Measurements from ENCODE around the gene SRRM4.
"Not testable (repeated sequence)": the region's sequence is repeated elsewhere in the genome, so short reads cannot be mapped to it uniquely, and the experiment has no call there.

SRRM4 gene

GRCh38 chr12:119008691-119009221 lies 27.4 kb downstream of the SRRM4 start:
- no peak for DNase-seq (ENCODE audit: low spot score)

DNA sequence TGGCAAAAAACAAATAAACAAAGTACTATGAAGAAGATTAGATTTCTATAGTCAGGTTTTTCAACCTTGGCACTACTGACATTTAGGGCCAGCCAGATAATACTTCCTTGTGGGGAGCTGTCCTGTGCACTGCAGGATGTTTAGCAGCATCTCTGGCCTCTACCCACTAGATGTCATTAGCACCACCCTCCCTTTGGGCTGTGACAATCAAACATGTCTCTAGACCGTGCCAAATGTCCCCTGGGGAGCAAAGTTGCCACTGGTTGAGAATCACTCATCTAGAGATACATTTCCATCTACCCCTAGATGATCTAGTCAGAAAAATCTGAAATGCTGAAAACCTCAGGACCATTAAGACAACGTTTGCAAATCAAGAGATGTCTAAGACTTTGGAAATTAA lies 29.9 kb downstream of the SRRM4 start:
- no peak for DNase-seq (ENCODE audit: low spot score)

DNA sequence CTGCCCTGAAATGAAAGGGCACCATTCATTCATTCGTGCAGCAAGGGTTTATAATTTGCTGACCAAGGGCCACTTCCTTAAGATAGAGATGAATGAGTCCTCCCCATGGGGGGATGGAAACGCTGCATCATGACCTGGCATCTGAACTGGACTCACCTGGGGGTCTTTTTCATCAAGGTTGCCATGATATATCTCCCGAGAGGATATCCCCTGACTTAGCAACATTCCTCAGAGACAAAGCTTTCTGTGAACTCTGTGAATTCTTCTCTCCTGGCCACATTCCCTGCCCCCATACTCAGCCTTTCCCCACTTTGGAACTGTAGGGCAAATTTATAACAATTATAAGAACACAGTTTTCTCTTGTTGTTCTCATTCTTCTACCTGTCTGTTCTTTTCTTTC lies 30.8 kb downstream of the SRRM4 start:
- DNase-seq (ENCODE audit: low spot score): no peak

GRCh38 chr12:119013023-119013422 lies 31.7 kb downstream of the SRRM4 start:
- DNase-seq (ENCODE audit: low spot score): no peak

DNA sequence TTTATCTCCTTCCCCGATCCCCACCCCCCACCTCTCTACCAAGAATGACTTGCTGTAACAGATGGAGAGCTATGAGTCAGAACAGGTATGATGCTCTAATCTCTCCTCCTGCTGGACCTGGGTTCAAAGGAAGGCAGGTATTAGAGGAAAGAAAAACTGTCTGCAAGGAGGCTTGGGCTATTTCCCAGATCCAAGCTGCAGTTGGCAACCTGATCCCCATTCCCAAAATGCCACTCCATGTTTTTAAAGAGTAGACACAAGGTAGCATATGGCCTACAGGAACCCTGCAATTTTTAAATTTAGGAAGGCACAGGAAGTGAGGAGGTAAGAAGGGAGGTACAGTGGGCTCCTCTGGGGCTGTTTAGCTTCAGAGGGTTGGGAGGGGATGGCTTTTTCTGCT lies 33.0 kb downstream of the SRRM4 start:
- DNase-seq (ENCODE audit: low spot score): no peak

DNA sequence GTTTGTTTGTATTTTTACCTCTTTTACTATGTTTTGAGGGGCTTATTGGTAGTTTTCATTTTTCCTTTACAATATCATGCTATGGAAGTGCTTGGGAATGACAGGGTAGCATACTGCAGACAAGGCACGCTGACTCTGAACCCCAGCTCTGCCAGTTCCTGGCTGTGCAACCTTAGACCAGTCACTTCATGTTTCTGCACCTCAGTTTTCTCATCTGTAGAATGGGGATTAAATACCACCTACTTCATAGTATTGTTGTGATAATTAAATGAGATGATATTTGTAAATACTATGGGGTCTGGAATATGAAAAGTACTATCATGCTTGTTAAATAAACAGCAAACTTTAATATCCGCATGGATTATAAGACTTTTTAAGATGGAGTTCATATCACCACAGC lies 35.4 kb downstream of the SRRM4 start:
- no peak for DNase-seq (ENCODE audit: low spot score)

GRCh38 chr12:119019166-119019565 lies 37.8 kb downstream of the SRRM4 start:
- no peak for DNase-seq (ENCODE audit: low spot score)

- DNase-seq (ENCODE audit: low spot score): no peak
These were observed 39.3 kb downstream of the SRRM4 start for GRCh38 chr12:119020406-119021360.

- DNase-seq (ENCODE audit: low spot score): no peak
These were observed 43.0 kb downstream of the SRRM4 start for GRCh38 chr12:119024356-119024755.

DNA sequence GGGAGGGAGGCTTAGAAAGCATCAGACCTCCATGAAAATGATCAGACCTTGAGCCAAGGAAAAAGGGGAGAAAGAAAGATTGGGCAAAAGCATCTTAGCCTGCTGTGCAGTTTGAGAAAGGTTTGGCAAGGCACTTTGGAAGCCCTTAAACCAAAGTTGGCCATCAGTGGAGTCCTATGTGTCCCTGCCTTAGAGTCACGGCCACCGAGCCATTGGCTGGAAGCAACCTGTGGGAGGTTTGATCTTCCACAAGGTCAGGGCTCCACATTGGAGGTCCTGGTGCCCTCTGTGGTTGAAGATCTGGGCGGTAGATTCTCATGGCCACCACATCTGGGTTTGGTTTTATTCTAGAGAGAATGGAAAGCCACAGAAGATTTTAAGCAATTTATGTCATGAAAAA lies 44.4 kb downstream of the SRRM4 start:
- DNase-seq (ENCODE audit: low spot score): no peak

- not testable (repeated sequence) for DNase-seq (ENCODE audit: low spot score)
These were observed 52.0 kb downstream of the SRRM4 start for GRCh38 chr12:119033332-119033731.

DNA sequence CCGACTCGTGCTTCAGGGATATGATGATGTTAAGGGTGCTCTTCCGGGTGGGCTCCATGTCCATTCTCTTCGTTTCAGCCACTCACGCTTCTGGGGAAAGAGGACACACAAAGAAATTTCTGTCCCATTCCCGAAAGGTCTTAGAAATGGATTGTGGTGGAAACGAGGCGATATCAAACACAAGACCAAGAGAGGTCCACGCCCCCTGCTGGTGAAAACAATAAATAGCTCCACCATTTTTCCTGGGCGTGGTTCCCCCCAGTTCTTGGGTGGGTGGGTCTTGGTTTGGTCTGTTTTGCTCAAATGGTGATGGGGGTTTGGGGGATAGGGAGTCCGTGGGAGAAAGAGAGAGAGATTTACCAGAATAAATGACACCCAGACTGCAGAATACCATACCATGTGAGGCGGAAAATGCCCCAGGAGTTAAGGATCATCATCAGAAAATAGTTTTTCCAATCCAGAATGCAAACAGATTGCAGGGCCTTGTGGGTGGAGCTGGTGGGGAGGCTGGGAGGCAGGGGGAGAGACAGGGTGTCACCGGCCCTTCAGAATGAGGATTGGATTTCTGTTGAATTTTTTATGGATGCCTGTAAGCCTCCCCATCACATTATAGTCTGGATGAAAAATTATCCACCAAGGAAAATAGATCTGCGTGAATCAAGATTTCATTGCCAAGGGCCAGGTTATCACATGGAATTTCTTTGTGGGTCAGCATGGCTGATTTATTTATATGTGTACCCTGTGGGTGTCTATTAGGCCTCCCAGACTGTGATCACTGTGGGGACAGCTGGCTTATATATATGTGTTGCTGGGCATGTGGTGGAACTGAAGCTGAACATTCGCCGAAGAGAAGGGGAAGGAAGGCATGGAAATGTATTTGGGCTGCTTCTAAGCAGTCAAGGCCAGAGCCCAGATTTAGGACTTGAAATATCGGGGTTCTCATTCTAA lies 55.8 kb downstream of the SRRM4 start:
- DNase-seq (ENCODE audit: low spot score): no peak

GRCh38 chr12:119044094-119044493 lies 62.8 kb downstream of the SRRM4 start:
- no peak for DNase-seq (ENCODE audit: low spot score)

DNA sequence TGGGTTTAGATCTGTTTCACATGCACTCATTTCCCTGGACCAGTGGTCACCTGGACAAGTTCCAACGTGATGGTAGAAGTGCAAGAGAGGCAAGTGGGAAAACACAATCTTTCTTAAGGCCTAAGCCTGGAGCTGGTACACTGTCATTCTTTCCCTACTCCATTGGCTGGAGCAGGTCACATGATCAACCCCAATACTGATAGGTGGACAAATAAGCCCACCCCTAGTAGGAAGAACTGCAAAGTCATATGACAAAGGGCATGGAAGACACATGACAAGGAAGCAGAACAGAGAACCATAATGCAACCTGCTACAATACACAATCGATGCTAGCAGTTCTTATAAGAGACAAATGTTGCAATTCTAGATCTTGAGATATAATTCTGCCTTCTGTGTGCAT lies 66.3 kb downstream of the SRRM4 start:
- no peak for DNase-seq (ENCODE audit: low spot score)

DNA sequence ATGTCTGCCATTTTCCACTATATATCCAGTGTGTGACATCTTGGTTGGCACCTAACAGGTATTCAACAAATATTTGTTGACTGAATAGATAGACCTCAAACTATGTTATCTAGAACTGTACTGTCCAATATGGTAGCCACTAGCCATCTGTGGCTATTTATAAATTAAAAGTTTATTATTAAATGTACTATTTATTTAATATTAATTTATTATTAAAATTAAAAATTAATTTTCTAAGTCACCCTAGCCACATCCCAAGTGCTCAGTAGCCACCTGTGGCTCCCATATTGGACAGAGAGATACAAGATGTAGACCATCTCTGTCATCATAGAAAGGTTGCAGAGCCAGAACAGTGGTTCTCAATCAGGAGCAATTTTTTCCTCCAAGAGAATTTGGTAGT lies 69.3 kb downstream of the SRRM4 start:
- no peak for DNase-seq (ENCODE audit: low spot score)

- DNase-seq (ENCODE audit: low spot score): no peak
These were observed 70.1 kb downstream of the SRRM4 start for GRCh38 chr12:119051474-119051873.

DNA sequence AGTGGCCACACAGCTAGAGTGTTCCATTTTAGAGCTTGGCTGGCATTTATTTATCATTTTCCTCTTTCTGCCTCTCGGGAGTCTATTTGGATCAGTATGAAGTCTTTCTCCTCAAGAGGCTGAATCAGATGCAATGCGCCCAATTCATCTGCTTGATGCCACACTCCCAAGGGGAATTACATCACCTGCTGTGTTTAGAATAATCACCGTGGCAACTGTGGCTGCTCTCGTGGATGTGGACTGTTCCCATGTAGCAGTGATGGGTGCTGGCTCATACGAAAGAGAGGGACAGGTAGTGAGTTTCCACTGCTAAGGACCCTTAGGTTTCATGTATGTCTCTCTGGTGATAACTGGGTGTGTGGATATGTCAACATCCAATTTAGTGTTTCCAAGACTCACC lies 70.7 kb downstream of the SRRM4 start:
- no peak for DNase-seq (ENCODE audit: low spot score)

GRCh38 chr12:119055977-119056376 lies 74.6 kb downstream of the SRRM4 start:
- no peak for DNase-seq (ENCODE audit: low spot score)

DNA sequence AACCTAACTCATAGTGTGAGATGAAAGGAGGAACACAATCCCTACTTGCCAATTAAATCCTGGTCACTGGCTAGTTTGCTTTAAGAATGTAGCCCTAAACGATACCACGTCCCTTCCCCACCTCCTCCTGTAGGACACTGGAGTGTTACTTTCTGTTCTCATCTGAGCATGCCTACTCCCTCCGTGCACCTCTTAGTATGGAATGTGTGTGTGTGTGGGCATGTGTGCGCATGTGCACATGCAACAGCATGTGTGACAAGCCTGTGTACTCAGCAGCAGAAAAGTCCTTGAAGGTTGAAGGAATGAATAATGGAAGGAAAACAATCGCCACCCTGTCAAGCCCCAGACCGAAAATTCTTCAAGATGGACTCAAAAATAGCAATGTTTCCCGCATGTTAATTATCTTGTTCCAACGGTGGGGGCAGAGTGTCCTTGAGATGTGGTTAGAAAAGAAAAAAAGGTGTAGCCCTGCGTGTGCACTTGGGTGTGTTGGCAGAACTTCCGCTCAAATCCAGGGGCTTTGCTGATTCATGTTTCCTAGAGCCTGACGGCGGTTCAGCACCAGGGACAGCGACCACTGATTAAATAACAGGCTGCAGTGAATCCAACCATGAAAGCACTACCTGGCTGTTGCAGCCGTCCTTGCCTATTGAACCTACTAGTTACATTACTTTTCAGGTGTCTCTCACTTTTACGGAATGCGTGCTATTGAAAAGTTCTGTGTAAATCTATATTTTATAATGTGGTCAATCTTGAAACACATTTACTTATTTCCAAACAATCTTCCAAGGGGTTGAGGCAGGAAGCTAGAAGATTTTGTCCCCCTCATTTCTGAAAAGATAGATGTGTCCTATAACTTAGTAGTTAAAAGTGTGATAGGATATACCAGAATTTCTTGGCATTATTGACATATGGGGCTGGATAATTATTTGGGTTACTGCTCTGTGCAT lies 79.8 kb downstream of the SRRM4 start:
- DNase-seq (ENCODE audit: low spot score): no peak

GRCh38 chr12:119068129-119068856 lies 87.0 kb downstream of the SRRM4 start:
- no peak for DNase-seq (ENCODE audit: low spot score)

DNA sequence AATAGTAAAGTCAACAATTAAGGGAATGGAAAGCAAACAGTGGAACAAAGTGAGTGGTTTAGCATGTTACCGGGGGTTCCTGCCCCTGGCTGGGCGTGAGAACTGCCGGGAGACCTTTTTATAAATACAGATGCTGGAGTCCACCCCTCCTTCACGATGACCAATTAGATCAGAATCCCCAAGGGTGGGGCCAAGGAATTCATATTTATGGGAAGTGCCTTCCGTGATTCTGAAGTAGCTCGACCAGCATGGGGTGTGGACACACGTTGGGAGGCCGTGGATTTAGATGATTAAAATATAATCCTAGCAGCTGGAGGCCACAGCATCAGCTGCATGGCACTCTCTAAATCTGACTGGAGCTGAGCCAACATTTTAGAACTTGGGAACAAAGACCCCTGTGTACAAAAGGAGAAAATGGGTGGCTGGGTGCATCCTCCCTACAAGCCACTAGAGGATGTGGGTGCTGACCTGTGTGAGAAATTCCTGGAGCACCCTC lies 87.9 kb downstream of the SRRM4 start:
- DNase-seq (ENCODE audit: low spot score): no peak

All from CD4-positive, alpha-beta T cell treated with Interleukin-15 for 4 hours (primary cell).